CD4-positive, alpha-beta T cell (primary cell): ENCODE results near the gene ITGAD. TPM values are rescaled to one million over a fixed set of nuclear protein-coding genes. Genes with fewer than 3 reads are reported as not detected.
A peak's percentile ranks its signal among the peaks of the same experiment; 100 is the strongest.

Source experiments
- ATAC-seq: fragments of 200-7000 bp; cut with Tn5 transposase; one replicate; pipeline ENCODE4 v1.10.0; 2022; ENCODE audit warnings: mild to moderate bottlenecking; ENCODE audit not compliant: poor library complexity
- CTCF ChIA-PET: fragments of 350-600 bp; sonication (Branson Sonifier 250); formaldehyde crosslinking; loops from one replicate; lab custom pipeline; 2021; ENCODE audit warnings: antibody characterized with exemption, inconsistent platforms; lab: Charles Lee
- POLR2A ChIA-PET: fragments of 350-600 bp; sonication (Branson Sonifier 250); formaldehyde crosslinking; loops from one replicate; lab custom pipeline; 2021; ENCODE audit warnings: antibody characterized with exemption, inconsistent platforms; lab: Charles Lee
- DNase-seq, 14 experiments: peaks; one replicate each; pipeline ENCODE4 v3.0.0-alpha.2; 2013 to 2020; ENCODE audit warnings: mixed read lengths in 2 of 14
- H3K27ac ChIP-seq, 2 donors: one replicate each; pipeline versions ENCODE4 v1.5.1 to v1.7.0; 2013; ENCODE audit warnings: low read length in 2 of 2, low read depth in 1 of 2, mild to moderate bottlenecking in 1 of 2
- H3K27me3 ChIP-seq, 2 experiments: 1 replicate in 1 of 2; 2 replicates in 1 of 2; pipeline versions ENCODE4 v1.6.1 to v1.7.0; 2013; ENCODE audit warnings: low read length in 2 of 2, control low read depth in 1 of 2, mild to moderate bottlenecking in 1 of 2, moderate library complexity in 1 of 2; ENCODE audit not compliant: insufficient read depth in 2 of 2, control insufficient read depth in 1 of 2
- H3K36me3 ChIP-seq: one replicate; pipeline ENCODE4 v1.6.1; 2013; ENCODE audit warnings: low read length, control low read depth; ENCODE audit not compliant: insufficient read depth
- H3K4me1 ChIP-seq: one replicate; pipeline ENCODE4 v1.6.1; 2013; ENCODE audit warnings: low read length, control low read depth; ENCODE audit not compliant: insufficient read depth
- H3K4me3 ChIP-seq: one replicate; pipeline ENCODE4 v1.5.1; 2013; ENCODE audit warnings: mild to moderate bottlenecking, low read length, moderate library complexity
- H3K9me3 ChIP-seq, 2 experiments: 1 replicate in 1 of 2; 2 replicates in 1 of 2; pipeline versions ENCODE4 v1.6.1 to v1.7.0; 2013; ENCODE audit warnings: low read length in 2 of 2, mild to moderate bottlenecking in 2 of 2, control low read depth in 1 of 2, moderate library complexity in 1 of 2; ENCODE audit not compliant: control insufficient read depth in 1 of 2, insufficient read depth in 1 of 2
- H3K27ac Mint-ChIP-seq: one replicate; pipeline ENCODE4 v1.8.0; 2020; ENCODE audit warnings: mixed read lengths
- H3K27me3 Mint-ChIP-seq: one replicate; pipeline ENCODE4 v1.8.0; 2021; ENCODE audit warnings: mixed read lengths
- H3K36me3 Mint-ChIP-seq: one replicate; pipeline ENCODE4 v1.8.0; 2021; ENCODE audit warnings: low read depth, mixed read lengths
- H3K4me1 Mint-ChIP-seq: one replicate; pipeline ENCODE4 v1.8.0; 2021; ENCODE audit warnings: low read depth, mixed read lengths
- H3K4me3 Mint-ChIP-seq: one replicate; pipeline ENCODE4 v1.8.0; 2020; ENCODE audit warnings: mild to moderate bottlenecking, mixed read lengths
- H3K9me3 Mint-ChIP-seq: one replicate; pipeline ENCODE4 v1.8.0; 2020; ENCODE audit warnings: mixed read lengths
- intact Hi-C, 2 experiments: fragments of 100-400 bp; cut with DNase I in 1 of 2; cut with micrococcal nuclease in 1 of 2; formaldehyde crosslinking; loops; one replicate each; pipeline versions ENCODE4 v1.15.1 to v1.9.0; 2023 to 2025; cut with DNase I, micrococcal nuclease
- total RNA-seq, 174 experiments: library from RNA in 2 of 174; stranded (reverse) in 2 of 174; gene quantifications; one replicate each; pipeline ENCODE4 v1.2.3 and lab custom pipeline; 2021 to 2026
- TF ChIP-seq, protein P1 (sequence below): fragments of 200-600 bp; IDR thresholded peaks from one replicate; pipeline ENCODE4 v1.8.0; 2022; ENCODE audit warnings: antibody characterized with exemption, mild to moderate bottlenecking

The ITGAD gene
- total RNA-seq, 2 experiments from 2014 or later, result not detected

GRCh38 chr16:31397701-31398100 is 4.6 kb downstream of the ITGAD start:
- intact Hi-C loops, result no loop called here
- ATAC-seq (no peak), DNase-seq (no peak)
- H3K9me3 Mint-ChIP-seq, result peaks cover 2% of the 10 kb centered on the region
- no peaks in the 10 kb centered on the region for H3K36me3 Mint-ChIP-seq
- H3K27ac Mint-ChIP-seq, result no peak overlapping the region
- no peak overlapping the region for H3K4me3 Mint-ChIP-seq
- Histone ChIP-seq H3K27me3 (no peaks in the 10 kb centered on the region), H3K27ac (no peak overlapping the region), H3K4me3 (no peak overlapping the region), H3K4me1 (peaks cover 11% of the 10 kb centered on the region), H3K36me3 (no peaks in the 10 kb centered on the region), H3K9me3 (peaks cover 0 to 14% of the 10 kb centered on the region in 2 experiments)
- no peaks in the 10 kb centered on the region for H3K27me3 Mint-ChIP-seq
- TF ChIP-seq, protein P1, sequence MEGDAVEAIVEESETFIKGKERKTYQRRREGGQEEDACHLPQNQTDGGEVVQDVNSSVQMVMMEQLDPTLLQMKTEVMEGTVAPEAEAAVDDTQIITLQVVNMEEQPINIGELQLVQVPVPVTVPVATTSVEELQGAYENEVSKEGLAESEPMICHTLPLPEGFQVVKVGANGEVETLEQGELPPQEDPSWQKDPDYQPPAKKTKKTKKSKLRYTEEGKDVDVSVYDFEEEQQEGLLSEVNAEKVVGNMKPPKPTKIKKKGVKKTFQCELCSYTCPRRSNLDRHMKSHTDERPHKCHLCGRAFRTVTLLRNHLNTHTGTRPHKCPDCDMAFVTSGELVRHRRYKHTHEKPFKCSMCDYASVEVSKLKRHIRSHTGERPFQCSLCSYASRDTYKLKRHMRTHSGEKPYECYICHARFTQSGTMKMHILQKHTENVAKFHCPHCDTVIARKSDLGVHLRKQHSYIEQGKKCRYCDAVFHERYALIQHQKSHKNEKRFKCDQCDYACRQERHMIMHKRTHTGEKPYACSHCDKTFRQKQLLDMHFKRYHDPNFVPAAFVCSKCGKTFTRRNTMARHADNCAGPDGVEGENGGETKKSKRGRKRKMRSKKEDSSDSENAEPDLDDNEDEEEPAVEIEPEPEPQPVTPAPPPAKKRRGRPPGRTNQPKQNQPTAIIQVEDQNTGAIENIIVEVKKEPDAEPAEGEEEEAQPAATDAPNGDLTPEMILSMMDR, result no peak
- ChIA-PET CTCF (no interaction called here), POLR2A (no interaction called here)
- H3K4me1 Mint-ChIP-seq, result no peaks in the 10 kb centered on the region

GRCh38 chr16:31400191-31400590 is 7.1 kb downstream of the ITGAD start:
- Mint-ChIP-seq H3K27ac (no peak overlapping the region), H3K36me3 (no peaks in the 10 kb centered on the region), H3K4me1 (no peaks in the 10 kb centered on the region), H3K9me3 (peaks cover 2% of the 10 kb centered on the region), H3K27me3 (no peaks in the 10 kb centered on the region), H3K4me3 (no peak overlapping the region)
- DNase-seq, result peak in 1 of 14 experiments; percentile 48
- H3K4me3 ChIP-seq, result no peak overlapping the region
- POLR2A ChIA-PET, result no interaction called here
- H3K9me3 ChIP-seq, result peaks cover 0 to 14% of the 10 kb centered on the region in 2 experiments
- H3K27ac ChIP-seq, result no peak overlapping the region
- intact Hi-C loops, result loop anchor here in 1 of 2 experiments (10.0 kb wide), 1 partner anchor 155 kb away; no protein-coding TSS in a partner anchor
- TF ChIP-seq, protein P1, result no peak
- peaks cover 11% of the 10 kb centered on the region for H3K4me1 ChIP-seq
- no peak for ATAC-seq
- CTCF ChIA-PET, result no interaction called here
- H3K36me3 ChIP-seq, result no peaks in the 10 kb centered on the region
- H3K27me3 ChIP-seq, result no peaks in the 10 kb centered on the region

DNA sequence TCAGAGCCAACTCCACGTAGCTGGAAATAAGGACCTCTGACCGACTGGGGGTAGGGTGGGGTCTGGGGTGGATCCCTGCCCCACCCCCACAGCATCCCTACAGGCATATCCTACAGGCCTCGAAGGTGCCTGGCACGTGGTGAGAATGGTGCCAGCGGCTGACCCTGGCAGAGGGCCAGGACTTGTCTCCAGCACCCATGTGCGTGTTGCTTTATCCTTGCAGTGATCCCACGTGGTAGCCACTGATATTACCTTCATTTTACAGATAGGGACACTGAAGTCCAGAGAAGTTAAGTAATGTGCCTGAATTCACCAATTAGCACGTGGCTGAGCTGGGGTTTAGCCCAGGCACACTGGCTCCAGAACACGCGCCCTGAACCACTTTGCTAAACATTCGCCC is 8.3 kb downstream of the ITGAD start:
- ChIA-PET POLR2A (no interaction called here), CTCF (no interaction called here)
- TF ChIP-seq, protein P1, result no peak
- Mint-ChIP-seq H3K9me3 (peaks cover 2% of the 10 kb centered on the region), H3K27me3 (no peaks in the 10 kb centered on the region), H3K4me3 (no peak overlapping the region), H3K4me1 (no peaks in the 10 kb centered on the region), H3K36me3 (no peaks in the 10 kb centered on the region), H3K27ac (no peak overlapping the region)
- no peaks in the 10 kb centered on the region for H3K36me3 ChIP-seq
- H3K9me3 ChIP-seq, result peaks cover 0 to 14% of the 10 kb centered on the region in 2 experiments
- intact Hi-C loops, result loop anchor here in 1 of 2 experiments (10.0 kb wide), 1 partner anchor 157 kb away; no protein-coding TSS in a partner anchor
- ATAC-seq (no peak), DNase-seq (no peak)
- no peak overlapping the region for H3K4me3 ChIP-seq
- no peak overlapping the region for H3K27ac ChIP-seq
- H3K4me1 ChIP-seq, result peaks cover 11% of the 10 kb centered on the region
- no peaks in the 10 kb centered on the region for H3K27me3 ChIP-seq
